ENCODE data around the gene B4GALNT4. TPM values are rescaled to one million over a fixed set of nuclear protein-coding genes. Genes with fewer than 3 reads are reported as not detected.

B4GALNT4 gene
- total RNA-seq, 4 donors from 2014 or later, result 3.2 to 10.6 (median 4.8) TPM

GRCh38 chr11:390175-390574 lies 20.9 kb downstream of the B4GALNT4 start:
- H3K27ac ChIP-seq, result no peak overlapping the region
- no peak for TF ChIP-seq CTCF (IDR thresholded peaks at IDR 0.05)
- H3K36me3 ChIP-seq, result no peaks in the 10 kb centered on the region
- no peak overlapping the region for H3K4me3 ChIP-seq
- WGBS, 2 donors (ENCODE audit: low coverage in 1 of 2), result no CpG with 5 or more reads among the region's 11 CpGs
- peaks cover 36% of the 10 kb centered on the region for H3K27me3 ChIP-seq
- ATAC-seq, result no peak
- H3K9me3 ChIP-seq, result peaks cover 0 to 15% (median 0%) of the 10 kb centered on the region in 3 donors
- no peaks in the 10 kb centered on the region for H3K4me1 ChIP-seq

- TF ChIP-seq CTCF (IDR thresholded peaks at IDR 0.05) (no peak), POLR2AphosphoS5 (IDR thresholded peaks at IDR 0.05) (no peak), EP300 (IDR thresholded peaks at IDR 0.05) (no peak), POLR2A (IDR thresholded peaks at IDR 0.05) (no peak)
- peaks cover 0 to 3% (median 0%) of the 10 kb centered on the region in 3 donors for H3K4me1 ChIP-seq
- 57 to 83% methylated on average over 2 to 10 of the region's 38 CpGs for WGBS, 2 donors (ENCODE audit: low coverage in 1 of 2)
- H3K36me3 ChIP-seq, result no peaks in the 10 kb centered on the region
- H3K4me3 ChIP-seq, result no peak overlapping the region
- peaks cover 0 to 7% (median 0%) of the 10 kb centered on the region in 3 donors for H3K9me3 ChIP-seq
- no peak for ATAC-seq
- H3K27me3 ChIP-seq, result peaks cover 44% of the 10 kb centered on the region
- no peak overlapping the region for H3K27ac ChIP-seq
Observed at GRCh38 chr11:391117-392017, 22.1 kb downstream of the B4GALNT4 start.

GRCh38 chr11:392102-392777 lies 22.9 kb downstream of the B4GALNT4 start:
- H3K4me3 ChIP-seq, result no peak overlapping the region
- TF ChIP-seq POLR2AphosphoS5 (IDR thresholded peaks at IDR 0.05) (no peak), POLR2A (IDR thresholded peaks at IDR 0.05) (no peak), CTCF (IDR thresholded peaks at IDR 0.05) (no peak), EP300 (IDR thresholded peaks at IDR 0.05) (no peak)
- peaks cover 50% of the 10 kb centered on the region for H3K27me3 ChIP-seq
- WGBS, 2 donors (ENCODE audit: low coverage in 1 of 2), result 90% methylated on average over 2 of the region's 36 CpGs
- ATAC-seq, result no peak
- H3K27ac ChIP-seq, result no peak overlapping the region
- peaks cover 0 to 11% (median 8%) of the 10 kb centered on the region in 3 donors for H3K4me1 ChIP-seq
- H3K36me3 ChIP-seq, result no peaks in the 10 kb centered on the region
- no peaks in the 10 kb centered on the region for H3K9me3 ChIP-seq

GRCh38 chr11:393219-394033 lies 24.1 kb downstream of the B4GALNT4 start:
- Histone ChIP-seq H3K4me1 (peaks cover 0 to 16% (median 8%) of the 10 kb centered on the region in 3 donors), H3K9me3 (no peaks in the 10 kb centered on the region), H3K4me3 (no peak overlapping the region), H3K27me3 (peaks cover 50% of the 10 kb centered on the region), H3K27ac (no peak overlapping the region), H3K36me3 (no peaks in the 10 kb centered on the region)
- no peak for TF ChIP-seq EP300 (IDR thresholded peaks at IDR 0.05)
- no peak for TF ChIP-seq POLR2A (IDR thresholded peaks at IDR 0.05)
- no peak for TF ChIP-seq POLR2AphosphoS5 (IDR thresholded peaks at IDR 0.05)
- no peak for TF ChIP-seq CTCF (IDR thresholded peaks at IDR 0.05)
- no CpG with 5 or more reads among the region's 17 CpGs for WGBS, 2 donors (ENCODE audit: low coverage in 1 of 2)
- ATAC-seq, result no peak
